HK-2 (cell line): ENCODE results near the gene TBC1D22A.

Source experiments
- DNase-seq: peaks from one replicate; pipeline ENCODE4 v3.0.0-alpha.2; 2018; ENCODE audit not compliant: unreplicated experiment

The TBC1D22A gene

DNA sequence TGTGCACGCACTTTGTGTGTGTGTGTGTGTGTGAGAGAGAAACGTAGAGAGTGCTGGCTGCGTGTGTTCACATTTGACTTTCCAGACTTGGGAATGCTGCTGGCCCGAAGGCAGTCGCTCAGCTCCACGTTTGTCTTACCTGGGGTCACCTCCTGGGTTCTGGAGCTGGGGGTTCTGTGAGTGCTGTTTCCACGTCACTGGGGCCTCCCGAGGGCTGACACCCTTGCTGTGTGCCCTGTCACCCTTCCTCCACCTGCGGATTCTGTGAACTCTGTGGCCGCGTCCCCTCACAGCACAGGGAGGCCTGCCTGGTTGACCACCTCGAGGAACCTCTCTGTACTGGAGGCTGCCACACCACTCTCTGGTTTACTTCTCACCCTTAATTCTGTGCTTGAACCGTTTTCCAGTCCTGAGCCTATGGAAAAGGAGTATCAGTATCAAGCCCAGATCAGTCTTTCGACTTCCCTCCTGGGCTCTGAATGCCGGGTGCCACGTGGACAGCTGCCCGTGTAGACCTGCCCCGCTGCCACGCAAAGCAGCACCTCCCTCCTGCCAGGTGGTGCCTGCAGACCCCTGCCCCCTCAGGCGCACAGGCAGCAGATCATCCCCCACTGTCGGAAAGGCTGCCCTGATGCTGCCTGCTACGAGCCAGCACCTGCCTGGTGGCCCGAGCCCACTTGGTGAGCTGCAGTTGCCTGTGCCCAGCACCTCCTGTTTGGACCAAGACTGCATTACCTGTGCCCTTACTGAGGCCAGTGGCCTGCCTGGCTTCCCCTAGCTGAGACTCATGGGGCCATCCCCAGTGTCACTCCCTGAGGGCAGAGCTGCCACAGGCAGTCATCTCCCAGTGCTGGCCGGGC lies 233.3 kb downstream of the TBC1D22A start:
- DNase-seq: no peak

DNA sequence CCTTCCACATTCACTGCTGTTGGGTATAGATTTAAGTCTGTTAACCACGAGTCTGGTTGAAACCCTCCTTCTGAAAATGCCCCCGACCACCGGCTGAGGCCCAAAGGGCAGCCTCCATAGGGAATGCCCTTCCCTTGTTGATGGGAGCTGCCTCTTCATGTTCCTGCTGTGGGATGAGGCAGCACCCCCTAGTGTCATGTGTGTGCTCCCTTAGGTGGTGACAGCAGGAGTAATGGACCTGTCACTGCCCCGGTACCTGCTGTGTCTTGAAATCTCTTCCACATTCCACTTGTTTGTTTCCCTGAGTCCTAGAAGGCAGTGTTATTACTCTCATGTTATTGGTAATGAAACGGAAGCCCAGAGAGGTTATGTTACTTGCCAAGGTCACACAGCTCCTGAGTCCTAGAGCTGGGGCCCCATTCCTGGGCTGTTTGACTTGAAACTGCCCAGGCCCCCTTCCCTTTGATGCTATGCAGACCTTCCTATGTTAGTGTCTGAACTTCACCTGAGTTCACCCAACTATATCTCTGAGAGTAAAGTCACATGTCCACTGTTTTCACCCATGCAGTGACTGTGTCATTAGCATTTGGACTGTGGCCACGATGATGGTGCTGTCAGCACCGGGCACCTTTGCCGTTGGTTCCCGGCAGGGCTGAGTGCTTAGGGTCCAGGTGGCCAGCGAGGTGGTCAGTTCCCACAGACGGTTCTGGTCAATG lies 234.3 kb downstream of the TBC1D22A start:
- DNase-seq: no peak

DNA sequence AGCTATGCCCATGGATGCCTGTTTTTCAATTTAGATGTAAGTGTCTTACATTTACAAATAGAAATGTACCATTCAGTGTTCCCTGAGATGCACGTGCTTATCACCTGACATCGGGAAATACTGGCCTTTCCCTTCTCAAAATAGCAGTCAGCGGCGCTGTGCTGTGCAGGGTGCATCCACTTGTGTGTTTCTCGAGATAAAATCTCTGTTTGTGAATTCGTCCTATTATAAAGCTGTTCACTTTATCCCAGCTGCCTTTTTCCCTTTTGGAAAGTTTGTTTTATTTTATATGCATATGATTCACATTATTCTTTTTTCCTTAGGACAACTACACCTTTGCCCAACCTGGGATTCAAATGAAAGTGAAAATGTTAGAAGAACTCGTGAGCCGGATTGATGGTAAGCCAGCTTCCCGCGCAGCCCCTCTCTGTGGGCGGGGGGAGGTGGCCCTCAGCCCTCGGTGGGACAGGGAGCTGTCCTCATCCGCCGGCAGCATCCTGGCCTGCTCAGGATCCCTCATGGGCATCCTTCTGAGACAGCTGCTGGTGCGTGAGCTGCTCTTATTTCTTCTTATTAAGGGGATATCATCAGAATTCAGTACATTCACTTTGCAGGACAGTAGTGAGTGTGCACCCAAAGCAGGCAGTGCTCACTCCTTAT lies 235.0 kb downstream of the TBC1D22A start:
- no peak for DNase-seq

DNA sequence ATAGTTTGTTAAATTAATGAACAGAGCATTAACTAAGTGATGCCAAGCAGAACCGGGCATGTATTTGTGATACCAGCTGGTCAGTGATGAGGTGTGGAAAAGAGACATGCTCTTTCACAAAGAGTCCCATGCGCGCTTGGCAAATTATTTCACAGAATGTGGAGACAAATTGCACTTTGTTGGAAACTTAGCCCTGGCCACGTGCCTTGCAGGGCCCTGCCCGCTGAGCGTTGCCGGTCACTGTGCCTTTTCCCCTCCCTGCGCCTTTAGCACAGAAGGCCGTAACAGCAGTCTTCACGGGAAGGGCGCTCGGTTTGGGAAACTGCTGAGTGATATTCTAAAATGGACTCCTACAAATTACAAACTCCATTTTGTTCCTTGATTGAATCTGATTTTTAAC lies 235.9 kb downstream of the TBC1D22A start:
- no peak for DNase-seq

DNA sequence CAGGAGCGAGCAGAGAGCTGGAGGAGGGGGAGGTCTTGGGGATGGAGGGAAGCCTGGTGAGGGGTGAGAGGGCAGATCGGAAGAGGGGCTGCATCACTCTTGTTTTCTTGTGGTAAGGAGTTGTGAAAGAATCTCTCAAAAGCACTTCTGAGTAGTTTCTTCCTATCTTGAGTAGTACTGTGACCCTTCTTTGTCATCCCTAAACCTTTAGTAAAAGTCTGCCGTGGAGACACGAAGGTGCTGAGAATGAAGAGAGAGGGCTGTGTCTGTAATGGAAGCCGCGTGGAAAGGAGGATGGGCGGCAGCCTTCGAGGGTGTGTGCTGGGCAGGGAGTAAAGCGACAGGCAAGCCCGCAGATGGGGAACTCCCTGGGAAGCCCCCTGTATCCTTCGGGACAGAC lies 237.8 kb downstream of the TBC1D22A start:
- DNase-seq: no peak

DNA sequence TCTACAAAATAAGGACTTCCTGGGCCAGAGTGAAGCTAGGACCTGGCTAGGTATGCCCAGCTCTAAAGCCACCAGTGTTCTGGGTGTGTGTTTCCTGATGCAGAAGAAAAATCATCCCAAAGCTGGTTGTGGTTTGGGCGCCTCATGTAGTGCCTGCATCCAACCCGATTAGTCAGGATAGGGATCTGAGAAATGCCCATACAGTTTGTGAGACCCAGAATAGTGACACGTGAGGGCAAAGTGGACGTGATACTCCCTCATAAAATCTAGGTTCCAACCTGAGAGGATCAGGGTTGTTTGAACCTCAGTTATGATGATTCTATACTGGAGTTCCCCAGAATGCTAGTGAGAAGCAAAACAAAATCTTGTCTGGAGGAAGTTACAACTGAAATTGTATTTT lies 238.4 kb downstream of the TBC1D22A start:
- no peak for DNase-seq

DNA sequence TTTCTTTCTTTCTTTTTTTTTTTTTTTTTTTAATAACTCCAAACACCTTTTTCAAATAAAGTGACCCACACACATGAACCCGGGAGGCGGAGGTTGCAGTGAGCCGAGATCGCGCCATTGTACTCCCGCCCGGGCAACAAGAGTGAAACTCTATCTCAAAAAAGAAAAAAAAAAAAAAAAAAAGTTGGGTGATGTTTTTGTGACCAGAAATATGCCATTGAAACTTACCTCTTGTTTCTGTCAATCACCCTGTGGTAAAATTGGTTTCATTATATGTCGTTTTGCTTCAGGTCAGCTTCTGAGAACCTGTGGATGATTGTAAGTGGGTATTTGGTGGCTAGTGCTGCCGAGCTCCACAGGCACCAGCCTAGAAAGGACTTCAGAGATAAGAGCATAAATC lies 238.8 kb downstream of the TBC1D22A start:
- DNase-seq: no peak

DNA sequence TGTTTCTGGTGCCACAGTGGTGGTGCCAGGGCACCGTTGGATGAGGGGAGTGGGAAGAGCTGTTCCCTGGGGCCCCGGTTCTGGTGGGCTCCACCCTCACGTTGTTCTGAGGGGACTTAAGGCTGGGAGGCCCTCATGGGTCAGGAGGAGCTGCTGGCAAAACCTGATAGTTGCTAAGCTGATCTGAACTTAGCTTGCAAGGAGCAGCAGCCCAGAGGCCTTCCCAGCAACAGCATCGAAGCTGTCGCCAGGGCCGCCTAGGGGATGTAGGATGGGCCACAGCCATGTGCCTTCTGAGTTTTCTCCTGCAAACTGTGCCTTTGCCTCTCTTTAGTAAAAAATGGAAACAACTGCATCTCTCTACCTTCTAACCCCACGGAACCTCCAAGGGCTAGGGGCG lies 240.2 kb downstream of the TBC1D22A start:
- no peak for DNase-seq

DNA sequence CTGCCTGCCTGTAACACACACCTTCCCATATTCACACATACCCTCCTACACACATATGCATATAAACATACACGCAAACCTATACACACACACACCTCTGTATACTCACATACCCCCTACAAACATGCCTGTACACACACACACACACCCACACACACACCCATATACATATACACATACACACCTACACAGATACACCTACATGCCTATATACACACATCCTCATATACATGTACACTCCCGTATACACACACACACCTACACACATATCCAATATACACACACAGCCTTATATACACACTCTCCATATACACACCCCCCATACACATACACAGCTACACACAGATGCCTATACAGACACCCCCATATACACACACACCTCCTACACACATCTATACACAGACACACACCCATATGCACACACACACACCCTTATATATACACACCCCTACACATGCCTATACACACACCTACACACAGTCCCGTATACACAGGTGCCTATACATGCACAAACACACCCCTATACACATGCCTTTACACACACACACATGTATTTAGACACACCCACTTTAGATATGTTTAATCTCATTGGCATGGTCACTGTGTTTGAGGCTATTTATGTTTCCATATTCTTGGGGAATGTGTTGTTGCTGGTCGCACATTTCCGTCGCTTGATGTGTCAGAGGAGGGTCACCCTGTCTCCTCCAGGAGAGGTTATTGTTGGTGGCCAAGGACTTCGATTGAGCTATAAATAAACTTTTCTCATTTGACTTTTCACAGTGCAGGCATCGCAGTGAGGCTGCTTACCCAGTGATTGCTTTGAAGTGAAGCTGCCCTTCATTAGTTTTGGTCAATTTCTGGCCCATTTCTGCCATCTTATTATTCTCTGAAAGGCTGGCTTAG lies 243.3 kb downstream of the TBC1D22A start:
- DNase-seq: no peak

DNA sequence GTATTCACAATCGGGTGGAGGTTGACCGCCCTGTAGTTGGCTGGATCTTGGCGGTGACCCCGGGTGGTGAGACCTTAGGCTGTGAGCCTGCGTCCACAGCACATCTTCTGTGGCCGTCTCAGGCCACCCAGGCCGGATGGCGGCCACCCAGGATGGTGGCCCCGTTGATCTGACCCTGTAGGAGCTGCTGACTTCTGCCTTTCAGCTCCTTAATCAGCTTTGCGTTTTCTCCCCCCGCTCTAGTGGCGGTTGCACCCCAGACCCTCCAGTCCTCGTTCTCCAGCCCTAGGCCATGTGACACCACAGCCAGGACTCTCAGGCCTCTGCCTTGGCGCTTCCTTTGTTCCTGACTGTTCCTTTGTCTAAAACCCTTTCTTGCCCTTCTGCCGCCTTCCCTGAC lies 244.0 kb downstream of the TBC1D22A start:
- DNase-seq: no peak

DNA sequence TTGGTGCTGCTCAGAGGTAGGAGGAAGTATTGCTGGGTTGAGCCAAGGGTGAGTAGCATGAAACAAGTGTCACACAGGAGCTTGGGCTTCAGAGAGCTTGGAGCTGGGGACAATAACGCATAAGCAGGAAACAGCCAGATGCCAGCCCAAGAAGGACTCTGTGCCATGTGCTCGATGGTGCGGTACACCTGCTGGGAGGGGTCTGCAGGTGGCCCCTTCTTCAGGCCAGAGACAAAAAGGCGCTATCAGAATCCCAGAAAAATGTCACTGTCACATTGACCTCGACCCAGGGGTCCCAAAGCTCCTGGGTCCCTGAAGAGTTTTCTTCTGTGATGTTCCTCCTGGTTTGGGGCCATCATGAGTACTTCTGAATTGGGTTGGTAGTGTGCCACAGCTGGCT lies 244.4 kb downstream of the TBC1D22A start:
- DNase-seq: no peak

DNA sequence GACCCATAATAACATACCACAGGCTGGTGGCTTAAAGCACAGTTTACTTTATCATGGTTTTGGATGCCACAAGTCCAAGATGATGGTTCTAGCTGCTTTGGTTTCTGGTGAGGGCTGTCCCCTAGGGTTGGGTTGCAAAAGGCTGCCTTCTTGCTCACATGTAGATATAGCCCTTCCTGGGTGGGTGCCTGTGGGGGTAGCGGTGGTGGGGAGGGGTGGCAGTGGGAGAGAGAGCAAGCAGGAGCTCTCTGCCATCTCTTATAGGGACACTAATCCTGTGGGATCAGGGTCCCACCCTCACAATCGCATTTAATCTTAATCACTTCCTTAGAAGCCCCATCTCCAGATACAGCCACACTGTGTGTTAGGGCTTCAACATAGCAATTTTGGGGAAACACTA lies 245.0 kb downstream of the TBC1D22A start:
- no peak for DNase-seq

DNA sequence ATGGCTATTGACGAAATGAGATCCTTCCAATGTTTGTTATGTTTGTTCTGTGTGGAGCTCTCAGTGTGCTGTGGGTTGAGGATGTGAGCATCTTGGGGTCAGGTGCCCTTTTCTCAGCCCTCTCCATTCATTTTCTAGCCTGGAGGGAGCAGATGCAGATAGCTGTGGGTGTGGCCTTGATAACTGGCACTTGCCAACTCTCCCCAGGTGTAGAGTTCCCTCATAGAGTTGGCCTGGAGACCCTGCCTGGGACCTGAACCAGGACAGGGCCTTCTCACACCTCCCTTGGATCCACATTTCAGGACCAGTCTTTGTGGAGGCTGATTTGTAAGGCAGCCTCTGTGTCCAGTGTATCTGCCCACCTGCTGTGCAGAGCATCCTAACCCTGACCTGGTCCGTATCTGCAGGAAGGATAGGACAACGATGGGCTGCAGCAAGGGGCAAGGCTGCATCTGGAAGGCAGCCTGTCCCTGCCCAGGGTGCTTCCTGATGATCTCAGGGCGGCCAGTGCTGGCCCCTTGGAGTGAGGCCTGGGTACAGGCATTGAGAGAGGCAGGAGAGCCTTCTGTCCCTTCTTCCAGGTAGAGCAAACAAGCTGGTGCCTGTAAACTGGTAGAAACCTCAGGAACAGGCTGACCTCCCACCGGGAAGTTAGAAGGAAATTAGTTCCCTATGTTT lies 245.9 kb downstream of the TBC1D22A start:
- DNase-seq: no peak

DNA sequence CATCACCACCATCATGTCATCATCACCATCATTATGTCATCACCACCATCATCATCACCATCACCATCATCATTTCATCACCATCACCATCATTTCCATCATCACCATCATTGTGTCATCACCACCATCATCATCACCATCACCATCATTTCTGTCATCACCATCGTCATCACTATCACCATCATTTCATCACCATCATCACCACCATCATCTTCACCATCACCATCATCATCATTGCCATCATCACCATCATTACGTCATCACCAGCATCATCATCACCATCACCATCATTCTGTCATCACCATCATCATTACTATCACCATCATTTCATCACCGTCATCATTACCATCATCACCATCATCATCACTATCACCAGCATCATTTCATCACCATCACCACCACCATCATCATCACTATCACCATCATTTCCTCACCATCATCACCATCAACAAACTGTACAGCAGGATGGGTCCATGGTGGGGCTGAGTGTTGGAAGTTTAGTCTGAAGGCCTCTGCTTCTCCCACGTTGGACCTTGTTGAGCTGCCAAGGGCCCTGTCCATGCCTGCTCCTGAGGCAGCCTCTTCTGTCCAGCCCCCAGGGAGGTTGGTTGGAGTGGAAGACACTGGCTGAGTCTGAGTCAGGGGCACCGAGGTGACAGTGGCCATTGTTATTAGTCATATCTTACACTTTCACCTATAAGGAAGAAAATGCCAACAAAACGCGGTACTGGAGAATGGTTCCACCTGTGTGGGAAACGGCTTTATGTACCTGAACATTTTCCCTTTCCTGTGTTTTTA lies 247.1 kb downstream of the TBC1D22A start:
- no peak for DNase-seq

DNA sequence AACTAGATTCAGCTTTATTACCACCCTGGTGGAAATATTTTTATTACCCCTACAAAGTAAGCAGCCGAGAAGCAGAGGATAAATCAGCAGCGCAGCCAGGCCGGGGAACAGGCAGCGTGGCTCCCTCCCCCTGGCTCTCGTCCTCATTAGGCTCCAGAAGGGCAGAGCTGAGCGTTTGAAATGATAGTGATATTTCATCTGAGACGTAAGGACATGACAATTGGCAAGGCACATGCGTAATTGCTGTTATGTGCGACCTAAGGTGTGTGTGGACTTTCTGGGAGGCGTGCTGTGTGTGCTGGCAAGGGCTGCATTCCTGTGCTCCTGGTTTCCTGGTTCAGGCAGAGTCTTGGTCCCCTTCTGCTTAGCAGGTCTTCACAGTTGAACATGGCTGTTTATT lies 247.8 kb downstream of the TBC1D22A start:
- no peak for DNase-seq

DNA sequence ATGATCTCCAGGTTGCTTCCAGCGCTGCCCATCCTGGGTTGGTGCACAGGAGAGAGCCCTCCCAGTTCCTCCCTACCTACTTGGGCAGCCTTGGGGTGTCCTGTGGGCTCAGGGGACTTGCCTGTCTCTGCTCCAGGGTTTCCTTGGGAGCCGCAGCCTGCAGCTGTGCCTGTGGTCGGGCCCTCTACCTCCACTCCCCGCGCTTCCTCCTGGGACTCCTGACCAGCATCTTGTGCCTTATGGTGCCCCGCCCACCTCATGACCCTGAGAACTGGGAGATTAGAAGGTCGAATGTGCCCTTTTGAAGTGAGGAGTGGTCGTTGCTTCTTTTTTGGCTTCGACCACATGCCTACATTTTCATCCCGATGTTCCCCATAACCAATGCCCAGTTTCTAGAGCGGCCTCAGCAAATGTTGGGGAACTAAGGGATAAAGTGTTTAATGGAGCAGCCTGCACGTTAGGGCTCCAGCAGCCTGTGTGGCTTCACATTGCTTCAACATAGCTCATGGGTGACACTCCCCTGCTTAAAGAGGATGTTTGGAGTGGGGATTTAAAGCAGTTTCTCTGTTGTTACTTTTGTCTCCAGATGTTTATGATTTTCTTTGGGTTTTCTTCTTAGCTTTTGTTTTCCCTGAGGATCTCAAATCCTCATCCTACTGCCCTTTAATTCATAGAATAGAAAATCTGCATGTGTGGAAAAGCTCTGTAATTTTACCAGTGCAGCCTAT lies 248.8 kb downstream of the TBC1D22A start:
- no peak for DNase-seq

DNA sequence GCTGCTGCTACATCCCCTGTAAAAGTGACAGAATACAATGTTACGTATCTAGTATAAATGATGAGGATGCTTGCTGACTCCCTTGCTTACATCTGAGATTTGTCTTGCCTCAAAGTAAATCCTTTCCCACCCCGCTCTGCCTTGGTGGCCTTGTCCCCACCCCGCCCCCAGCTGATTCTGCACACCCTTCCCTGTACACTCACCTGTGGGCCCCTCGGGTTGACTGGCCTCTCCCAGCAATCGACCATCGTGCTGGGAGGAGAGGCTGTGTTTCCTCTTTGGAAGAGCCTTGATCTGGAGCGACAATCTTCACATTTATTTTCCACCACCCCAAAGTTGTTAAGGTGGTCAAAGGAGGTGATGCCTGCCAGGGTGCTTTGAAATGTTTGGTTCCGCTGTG lies 249.4 kb downstream of the TBC1D22A start:
- DNase-seq: no peak

DNA sequence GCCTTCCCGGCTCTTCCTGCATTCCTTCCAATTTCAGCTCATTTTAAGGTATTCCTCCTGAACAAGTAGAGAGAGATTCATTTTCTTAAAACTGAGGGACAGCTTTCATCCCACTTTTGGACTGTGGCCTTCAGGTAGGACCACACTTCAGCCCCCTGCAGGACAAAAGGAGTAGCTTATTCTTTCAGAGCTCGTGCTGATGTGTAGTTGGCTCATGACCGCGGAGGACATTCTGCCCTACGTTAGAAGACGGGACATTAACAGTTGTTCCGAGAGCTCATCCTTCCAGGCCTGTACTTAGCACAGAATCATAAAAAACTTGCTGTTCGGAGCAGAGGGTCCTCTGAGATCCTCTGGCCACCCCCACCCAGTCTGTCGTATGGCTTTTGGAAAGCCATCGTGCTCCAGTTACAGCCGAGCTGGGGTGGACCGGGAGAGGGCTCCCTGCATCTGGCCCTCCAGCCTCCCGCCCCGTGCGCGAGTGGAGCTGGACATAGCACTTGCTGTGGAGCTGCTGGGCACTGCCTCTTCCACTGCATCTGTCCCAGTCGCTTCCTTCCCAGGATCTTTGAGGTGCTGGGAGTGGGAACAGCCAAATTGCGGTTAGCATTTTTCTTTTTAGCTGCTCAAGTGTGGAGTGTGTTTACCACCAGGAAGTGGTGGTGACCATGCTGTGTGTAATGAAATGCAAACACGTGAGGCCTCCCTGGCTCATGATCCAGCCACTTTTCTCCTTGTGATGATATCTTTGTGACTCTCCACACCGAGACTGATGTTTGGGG lies 250.3 kb downstream of the TBC1D22A start:
- no peak for DNase-seq
